GM15510 (cell line): ENCODE measurements around the gene LRSAM1.

ENCODE experiments used
- POLR2A ChIP-seq: IDR thresholded peaks from 3 replicates; pipeline ENCODE4 v1.6.1; 2011; ENCODE audit warnings: borderline replicate concordance; ENCODE audit not compliant: insufficient read length; ENCODE audit errors: extremely low read depth

LRSAM1 gene

DNA sequence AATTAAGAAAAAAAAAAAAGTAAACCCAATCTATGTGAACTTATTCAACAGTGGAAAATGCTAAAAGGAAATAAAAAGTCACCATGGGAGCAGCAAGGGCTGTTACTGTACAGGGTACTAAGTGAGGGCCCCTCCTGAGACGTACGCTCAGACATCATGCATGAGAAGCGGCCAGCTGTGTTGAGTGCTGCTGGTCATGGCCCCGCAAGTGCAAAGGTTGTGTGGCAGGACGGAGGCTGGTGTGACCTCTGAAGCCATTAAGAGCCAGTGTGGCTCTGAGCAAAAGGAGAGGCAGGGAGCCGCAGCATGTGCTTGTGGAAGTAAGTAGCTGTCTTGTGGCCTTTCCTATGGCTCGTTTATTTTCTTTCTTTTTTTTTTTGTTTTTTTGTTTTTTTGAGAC, 30.3 kb upstream of the LRSAM1 start:
- TF ChIP-seq POLR2A = no peak

DNA sequence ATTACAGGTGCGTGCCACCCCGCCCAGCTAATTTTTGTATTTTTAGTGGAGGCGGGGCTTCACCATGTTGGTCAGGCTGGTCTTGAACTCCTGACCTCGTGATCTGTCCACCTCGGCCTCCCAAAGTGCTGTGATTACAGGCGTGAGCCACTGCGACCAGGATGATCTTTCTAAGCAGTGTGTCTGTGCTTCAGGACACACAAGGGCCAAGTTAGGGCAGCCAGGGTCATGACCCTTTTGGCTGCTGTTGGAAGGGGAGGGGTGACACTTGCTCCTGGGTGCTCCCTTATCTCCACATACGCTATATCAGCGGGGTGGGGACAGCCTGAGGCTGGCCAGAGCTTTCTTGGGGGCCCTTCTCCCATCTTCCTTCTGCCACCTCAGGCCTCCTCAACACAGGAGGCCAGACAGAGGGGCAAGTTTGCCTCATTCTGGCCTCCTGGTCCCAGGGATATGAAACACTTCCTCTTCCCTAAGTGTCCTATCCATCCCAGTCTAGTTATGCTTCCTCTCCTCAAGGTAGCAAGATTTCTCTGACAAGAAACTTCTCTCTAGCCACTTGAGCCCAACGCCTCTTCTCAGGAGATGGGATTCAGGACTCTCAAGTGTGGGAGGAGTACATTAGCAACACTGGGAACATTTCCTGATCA, 29.1 kb upstream of the LRSAM1 start:
- no peak for TF ChIP-seq POLR2A

- TF ChIP-seq POLR2A = no peak
Measured at GRCh38 chr9:127422787-127423186, 28.5 kb upstream of the LRSAM1 start.

- no peak for TF ChIP-seq POLR2A
Measured at GRCh38 chr9:127423476-127423933, 27.8 kb upstream of the LRSAM1 start.

DNA sequence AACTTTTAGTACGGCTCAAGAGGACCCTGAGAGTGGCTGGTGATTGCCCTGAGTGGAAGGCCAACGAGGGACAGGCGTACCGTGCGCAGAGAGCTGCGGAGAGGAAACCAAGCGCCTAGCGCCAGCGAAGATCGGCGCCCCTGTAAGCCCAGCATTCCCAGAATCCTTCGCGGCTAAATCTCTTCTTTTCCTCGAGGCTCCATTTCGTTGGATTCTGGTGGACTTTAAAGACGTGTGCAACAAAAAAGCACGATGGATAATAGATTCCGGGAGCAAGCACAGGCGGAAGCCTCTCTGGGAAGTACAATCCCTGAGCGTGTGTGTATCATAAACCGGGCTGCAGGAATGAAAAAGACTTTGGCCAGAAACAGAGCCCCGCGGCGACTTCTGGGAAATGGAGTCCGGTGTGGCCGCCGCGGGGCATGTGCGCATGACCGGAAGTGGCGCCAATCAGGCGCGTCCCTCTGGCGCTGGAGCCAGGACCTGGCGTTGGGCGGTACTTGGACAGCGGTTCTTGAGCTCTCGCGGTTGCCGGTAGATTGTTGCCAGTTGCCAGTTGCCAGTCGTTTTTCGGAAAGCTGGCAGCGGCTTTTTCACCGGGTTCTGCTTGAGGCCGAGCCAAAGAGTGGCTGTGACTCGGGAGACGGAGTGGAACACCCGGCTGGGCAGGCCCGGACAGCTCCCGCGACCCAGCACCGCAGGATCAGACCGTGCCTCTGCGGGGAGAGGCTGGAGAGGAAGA, 27.2 kb upstream of the LRSAM1 start, which contains the start of gene ZNF79:
TSS of gene ZNF79 (plus strand) at position 449 of the 742 bp plus-strand sequence. CDS start 406 bp downstream, outside the sequence.
- peak; percentile 75 for TF ChIP-seq POLR2A

- TF ChIP-seq POLR2A = no peak
Measured at GRCh38 chr9:127424676-127424999, 26.7 kb upstream of the LRSAM1 start.

- TF ChIP-seq POLR2A = no peak
Measured at GRCh38 chr9:127426756-127427155, 24.6 kb upstream of the LRSAM1 start.

DNA sequence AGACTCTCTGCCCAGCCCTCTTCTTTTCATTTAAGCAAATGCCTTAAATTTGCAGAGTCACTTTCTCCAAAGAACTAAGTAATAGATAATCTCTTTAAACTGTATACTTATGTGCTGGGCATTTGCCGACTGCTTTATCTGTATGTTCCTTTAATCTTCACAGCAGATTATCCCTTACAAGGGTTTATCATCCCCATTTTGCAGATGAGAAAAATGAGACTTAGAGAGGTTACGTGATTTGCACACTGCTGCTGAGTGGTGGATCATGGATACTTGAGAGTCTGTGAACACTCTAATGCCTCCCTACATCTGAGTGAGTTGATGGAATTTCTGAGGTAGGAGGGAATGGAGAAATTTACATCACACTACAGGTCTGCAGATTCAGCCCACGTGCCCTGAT, 23.0 kb upstream of the LRSAM1 start:
- TF ChIP-seq POLR2A = no peak

- no peak for TF ChIP-seq POLR2A
Measured at GRCh38 chr9:127430415-127430814, 20.9 kb upstream of the LRSAM1 start.

DNA sequence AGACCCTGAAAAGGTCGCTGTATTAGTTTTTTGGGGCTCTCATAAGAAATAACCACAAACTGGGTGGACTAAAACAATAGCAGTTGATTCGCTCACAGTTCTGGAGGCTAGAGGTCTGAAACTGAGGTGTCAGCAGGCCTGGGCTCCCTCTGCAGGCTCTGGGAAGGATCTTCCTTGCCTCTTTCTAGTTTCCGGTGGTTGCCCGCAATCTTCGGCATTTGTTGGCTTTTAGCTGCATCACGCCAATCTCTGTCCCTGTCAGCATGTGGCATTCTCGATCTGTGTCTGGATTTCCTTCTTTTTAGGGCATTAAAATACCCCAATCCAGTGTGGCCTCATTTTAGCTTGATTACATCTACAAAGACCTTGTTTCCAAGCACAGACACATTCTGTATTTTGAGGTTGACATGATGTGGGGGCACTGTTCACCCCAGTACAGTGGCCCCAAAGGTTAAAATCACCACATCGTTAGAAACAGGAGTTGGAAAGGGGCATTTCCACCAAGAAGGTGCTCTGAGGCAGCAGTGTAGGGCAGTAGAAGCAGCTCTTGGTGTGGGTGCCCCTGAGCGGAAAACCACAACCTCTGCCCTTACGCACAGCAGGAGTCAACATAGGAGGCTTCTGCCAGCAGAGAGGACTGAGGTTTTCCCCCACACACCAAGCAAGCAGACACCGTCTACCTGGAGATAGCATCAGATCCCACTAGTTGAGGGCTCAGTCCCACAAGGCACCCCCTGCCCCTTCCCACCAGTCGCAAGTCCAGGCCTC, 13.6 kb upstream of the LRSAM1 start:
- TF ChIP-seq POLR2A = no peak

GRCh38 chr9:127438394-127438793, 12.9 kb upstream of the LRSAM1 start:
- TF ChIP-seq POLR2A = no peak

DNA sequence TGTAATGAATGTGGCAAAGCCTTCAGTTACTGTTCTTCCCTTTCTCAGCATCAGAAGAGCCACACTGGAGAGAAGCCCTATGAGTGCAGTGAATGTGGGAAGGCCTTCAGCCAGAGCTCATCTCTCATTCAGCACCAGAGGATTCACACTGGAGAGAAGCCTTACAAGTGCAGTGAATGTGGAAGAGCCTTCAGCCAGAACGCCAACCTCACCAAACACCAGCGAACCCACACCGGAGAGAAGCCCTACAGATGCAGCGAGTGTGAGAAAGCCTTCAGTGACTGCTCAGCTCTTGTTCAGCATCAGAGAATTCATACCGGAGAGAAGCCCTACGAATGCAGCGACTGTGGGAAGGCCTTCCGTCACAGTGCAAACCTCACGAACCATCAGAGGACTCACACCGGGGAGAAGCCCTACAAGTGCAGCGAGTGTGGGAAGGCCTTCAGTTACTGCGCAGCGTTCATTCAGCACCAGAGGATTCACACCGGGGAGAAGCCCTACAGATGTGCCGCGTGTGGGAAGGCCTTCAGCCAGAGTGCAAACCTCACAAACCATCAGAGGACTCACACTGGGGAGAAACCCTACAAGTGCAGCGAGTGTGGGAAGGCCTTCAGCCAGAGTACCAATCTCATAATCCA, 6.9 kb upstream of the LRSAM1 start:
- TF ChIP-seq POLR2A = no peak

GRCh38 chr9:127444921-127445850, 6.1 kb upstream of the LRSAM1 start:
- TF ChIP-seq POLR2A = no peak
